ENCODE data around the gene IFT81.

GRCh38 chr12:110222433-110222832, 98.3 kb downstream of the IFT81 start:
- TF ChIP-seq, protein P1, sequence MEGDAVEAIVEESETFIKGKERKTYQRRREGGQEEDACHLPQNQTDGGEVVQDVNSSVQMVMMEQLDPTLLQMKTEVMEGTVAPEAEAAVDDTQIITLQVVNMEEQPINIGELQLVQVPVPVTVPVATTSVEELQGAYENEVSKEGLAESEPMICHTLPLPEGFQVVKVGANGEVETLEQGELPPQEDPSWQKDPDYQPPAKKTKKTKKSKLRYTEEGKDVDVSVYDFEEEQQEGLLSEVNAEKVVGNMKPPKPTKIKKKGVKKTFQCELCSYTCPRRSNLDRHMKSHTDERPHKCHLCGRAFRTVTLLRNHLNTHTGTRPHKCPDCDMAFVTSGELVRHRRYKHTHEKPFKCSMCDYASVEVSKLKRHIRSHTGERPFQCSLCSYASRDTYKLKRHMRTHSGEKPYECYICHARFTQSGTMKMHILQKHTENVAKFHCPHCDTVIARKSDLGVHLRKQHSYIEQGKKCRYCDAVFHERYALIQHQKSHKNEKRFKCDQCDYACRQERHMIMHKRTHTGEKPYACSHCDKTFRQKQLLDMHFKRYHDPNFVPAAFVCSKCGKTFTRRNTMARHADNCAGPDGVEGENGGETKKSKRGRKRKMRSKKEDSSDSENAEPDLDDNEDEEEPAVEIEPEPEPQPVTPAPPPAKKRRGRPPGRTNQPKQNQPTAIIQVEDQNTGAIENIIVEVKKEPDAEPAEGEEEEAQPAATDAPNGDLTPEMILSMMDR (IDR thresholded peaks at IDR 0.05; ENCODE audit: low read length) = no peak
- no peak for TF ChIP-seq EZH2 (optimal IDR thresholded peaks at IDR 0.05; ENCODE audit: low read depth, low read length)
- TF ChIP-seq EZH2phosphoT487 (IDR thresholded peaks at IDR 0.05; ENCODE audit: low read length) = no peak
